ENCODE measurements around the gene GRK6. TPM values are rescaled to one million over a fixed set of nuclear protein-coding genes. Genes with fewer than 3 reads are reported as not detected.

The GRK6 gene
- total and polyA plus RNA-seq, 9 of the 15 experiments (the other 6 are each of a cell fraction or from before 2014, with no cell fraction given), result 0.63 to 122 (median 44.5) TPM

DNA sequence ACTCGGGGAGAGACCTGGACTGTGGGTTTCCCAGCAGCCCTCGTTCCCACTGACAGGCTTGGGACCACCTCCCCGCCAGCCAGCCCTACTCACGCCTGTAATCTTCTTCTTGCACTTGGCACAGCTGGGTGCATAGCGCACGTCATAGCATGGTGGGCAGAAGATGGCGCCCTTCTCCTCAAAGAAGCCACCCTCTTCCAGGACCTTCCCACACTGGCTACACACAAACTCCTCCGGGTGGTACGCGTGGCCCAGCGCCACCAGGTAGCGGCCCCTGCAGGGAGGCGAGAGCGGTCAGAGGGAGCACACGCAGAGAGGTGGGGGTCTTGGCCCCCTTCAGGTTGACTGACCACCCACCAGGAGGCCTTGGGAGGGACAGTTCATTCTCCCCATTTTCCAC lies 61.5 kb downstream of the GRK6 start:
- no peak overlapping the region for H3K4me2 ChIP-seq (ENCODE audit: insufficient read depth, low read length)
- peaks cover 5 to 64% of the 10 kb centered on the region in 2 experiments for H3K4me1 ChIP-seq (replicated peaks in 1 of 2; ENCODE audit: control insufficient read depth in 2 of 2, insufficient read depth in 2 of 2, low read length in 2 of 2)
- H3K27ac ChIP-seq (ENCODE audit: extremely low read depth, low read depth, low read length), result no peak overlapping the region
- H4K20me1 ChIP-seq (replicated peaks; ENCODE audit: control insufficient read depth, insufficient read depth, low read length), result peaks cover 3% of the 10 kb centered on the region; the same call in 1 of the 2 replicates
- ChIA-PET CTCF (ENCODE audit: low intra/inter-chr PET ratio) (no interaction called here), POLR2A (interaction anchor here (0.6 to 3.4 kb wide), 6 partner anchors 9 to 116 kb away, joined by 3 to 30 read pairs (median 4); partner anchors contain the start of genes DBN1 and PDLIM7)
- peaks cover 85% of the 10 kb centered on the region; the same call in 2 of the 3 replicates for H3K36me3 ChIP-seq (ENCODE audit: control insufficient read depth, insufficient read depth, low read length)
- no peaks in the 10 kb centered on the region for H3K9me1 ChIP-seq (ENCODE audit: control insufficient read depth, insufficient read depth, low read length)
- DNase-seq (ENCODE audit: extremely low read depth in 1 of 4, low spot score in 3 of 4) (no peak), FAIRE-seq (no peak), ATAC-seq (no peak)
- BruUV-seq (replicated peaks), result no TSS peak
- intact Hi-C loops (cut with micrococcal nuclease), result no loop called here
- no peak overlapping the region for H3K4me3 ChIP-seq
- H3K27me3 ChIP-seq (ENCODE audit: control insufficient read depth in 2 of 2, insufficient read depth in 2 of 2, low read length in 2 of 2), result no peaks in the 10 kb centered on the region
- TF ChIP-seq, protein P1, sequence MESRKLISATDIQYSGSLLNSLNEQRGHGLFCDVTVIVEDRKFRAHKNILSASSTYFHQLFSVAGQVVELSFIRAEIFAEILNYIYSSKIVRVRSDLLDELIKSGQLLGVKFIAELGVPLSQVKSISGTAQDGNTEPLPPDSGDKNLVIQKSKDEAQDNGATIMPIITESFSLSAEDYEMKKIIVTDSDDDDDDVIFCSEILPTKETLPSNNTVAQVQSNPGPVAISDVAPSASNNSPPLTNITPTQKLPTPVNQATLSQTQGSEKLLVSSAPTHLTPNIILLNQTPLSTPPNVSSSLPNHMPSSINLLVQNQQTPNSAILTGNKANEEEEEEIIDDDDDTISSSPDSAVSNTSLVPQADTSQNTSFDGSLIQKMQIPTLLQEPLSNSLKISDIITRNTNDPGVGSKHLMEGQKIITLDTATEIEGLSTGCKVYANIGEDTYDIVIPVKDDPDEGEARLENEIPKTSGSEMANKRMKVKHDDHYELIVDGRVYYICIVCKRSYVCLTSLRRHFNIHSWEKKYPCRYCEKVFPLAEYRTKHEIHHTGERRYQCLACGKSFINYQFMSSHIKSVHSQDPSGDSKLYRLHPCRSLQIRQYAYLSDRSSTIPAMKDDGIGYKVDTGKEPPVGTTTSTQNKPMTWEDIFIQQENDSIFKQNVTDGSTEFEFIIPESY (CRISPR knock-in tag; IDR thresholded peaks at IDR 0.05), result peak; percentile 41; the same call in 1 of the 2 replicates
- peak; percentile 56 for TF ChIP-seq RBFOX2 (IDR thresholded peaks at IDR 0.05; ENCODE audit: low read depth, low read length)
- TF ChIP-seq, protein P2, sequence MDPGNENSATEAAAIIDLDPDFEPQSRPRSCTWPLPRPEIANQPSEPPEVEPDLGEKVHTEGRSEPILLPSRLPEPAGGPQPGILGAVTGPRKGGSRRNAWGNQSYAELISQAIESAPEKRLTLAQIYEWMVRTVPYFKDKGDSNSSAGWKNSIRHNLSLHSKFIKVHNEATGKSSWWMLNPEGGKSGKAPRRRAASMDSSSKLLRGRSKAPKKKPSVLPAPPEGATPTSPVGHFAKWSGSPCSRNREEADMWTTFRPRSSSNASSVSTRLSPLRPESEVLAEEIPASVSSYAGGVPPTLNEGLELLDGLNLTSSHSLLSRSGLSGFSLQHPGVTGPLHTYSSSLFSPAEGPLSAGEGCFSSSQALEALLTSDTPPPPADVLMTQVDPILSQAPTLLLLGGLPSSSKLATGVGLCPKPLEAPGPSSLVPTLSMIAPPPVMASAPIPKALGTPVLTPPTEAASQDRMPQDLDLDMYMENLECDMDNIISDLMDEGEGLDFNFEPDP (CRISPR knock-in tag; IDR thresholded peaks at IDR 0.05), result no peak
- TF ChIP-seq POLR2G (IDR thresholded peaks at IDR 0.05; ENCODE audit: low read depth, low read length), result peak; percentile 62
- TF ChIP-seq, protein P3, sequence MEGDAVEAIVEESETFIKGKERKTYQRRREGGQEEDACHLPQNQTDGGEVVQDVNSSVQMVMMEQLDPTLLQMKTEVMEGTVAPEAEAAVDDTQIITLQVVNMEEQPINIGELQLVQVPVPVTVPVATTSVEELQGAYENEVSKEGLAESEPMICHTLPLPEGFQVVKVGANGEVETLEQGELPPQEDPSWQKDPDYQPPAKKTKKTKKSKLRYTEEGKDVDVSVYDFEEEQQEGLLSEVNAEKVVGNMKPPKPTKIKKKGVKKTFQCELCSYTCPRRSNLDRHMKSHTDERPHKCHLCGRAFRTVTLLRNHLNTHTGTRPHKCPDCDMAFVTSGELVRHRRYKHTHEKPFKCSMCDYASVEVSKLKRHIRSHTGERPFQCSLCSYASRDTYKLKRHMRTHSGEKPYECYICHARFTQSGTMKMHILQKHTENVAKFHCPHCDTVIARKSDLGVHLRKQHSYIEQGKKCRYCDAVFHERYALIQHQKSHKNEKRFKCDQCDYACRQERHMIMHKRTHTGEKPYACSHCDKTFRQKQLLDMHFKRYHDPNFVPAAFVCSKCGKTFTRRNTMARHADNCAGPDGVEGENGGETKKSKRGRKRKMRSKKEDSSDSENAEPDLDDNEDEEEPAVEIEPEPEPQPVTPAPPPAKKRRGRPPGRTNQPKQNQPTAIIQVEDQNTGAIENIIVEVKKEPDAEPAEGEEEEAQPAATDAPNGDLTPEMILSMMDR (IDR thresholded peaks at IDR 0.05 in 2 of 3, conservative IDR thresholded peaks at IDR 0.05 in 1 of 3; ENCODE audit: insufficient read depth in 2 of 3, low read depth in 1 of 3, low read length in 3 of 3), result 0 out of 6 replicates have a peak, but pooled peaks of 2 of the 3 experiments have one; percentile 7 to 14
- TF ChIP-seq ZNF12 (CRISPR knock-in tag; IDR thresholded peaks at IDR 0.05), result no peak
- peak; percentile 35 for TF ChIP-seq POLR2AphosphoS5 (IDR thresholded peaks at IDR 0.05; ENCODE audit: control insufficient read depth, insufficient read depth, low read depth, low read length)
- no peak overlapping the region for H3K9ac ChIP-seq (ENCODE audit: insufficient read depth in 1 of 2, low read depth in 2 of 2, low read length in 2 of 2)
- no peak overlapping the region for H2AFZ ChIP-seq (ENCODE audit: low read depth, low read length)
- in situ Hi-C loops (cut with MboI), result no loop called here
- H3K79me2 ChIP-seq (ENCODE audit: control insufficient read depth, insufficient read depth, low read length), result peaks cover 3% of the 10 kb centered on the region; the same call in 1 of the 3 replicates
- WGBS (ENCODE audit: insufficient coverage, low coverage, missing lambda C conversion rate), result 94% methylated on average over 15 of the region's 15 CpGs
- H3K9me3 ChIP-seq (replicated peaks; ENCODE audit: control insufficient read depth, insufficient read depth, low read depth, low read length), result no peaks in the 10 kb centered on the region

Measured in K562 (cell line).